AG09319 (cell line): ENCODE measurements around the gene CCSER1.

Experiments used
- DNase-seq: peaks from one replicate; pipeline ENCODE4 v3.0.0-alpha.2; 2010; ENCODE audit warnings: low read depth; ENCODE audit errors: extremely low read depth
- CTCF ChIP-seq: IDR thresholded peaks from 2 replicates; pipeline ENCODE4 v1.5.1; 2011; ENCODE audit warnings: low read depth, mild to moderate bottlenecking, inconsistent platforms, low read length, moderate library complexity

CCSER1 gene

GRCh38 chr4:91502365-91502764 is 1375.2 kb downstream of the CCSER1 start:
- DNase-seq: no peak
- no peak for TF ChIP-seq CTCF

- TF ChIP-seq CTCF: no peak
- no peak for DNase-seq
These were observed 1386.1 kb downstream of the CCSER1 start for GRCh38 chr4:91513326-91513725.

- no peak for TF ChIP-seq CTCF
- no peak for DNase-seq
These were observed 1392.0 kb downstream of the CCSER1 start for GRCh38 chr4:91519155-91519554.

GRCh38 chr4:91525621-91526020 is 1398.4 kb downstream of the CCSER1 start:
- DNase-seq: no peak
- TF ChIP-seq CTCF: no peak

- no peak for TF ChIP-seq CTCF
- no peak for DNase-seq
These were observed 1399.9 kb downstream of the CCSER1 start for GRCh38 chr4:91527056-91527455.

GRCh38 chr4:91567594-91567993 is 1440.4 kb downstream of the CCSER1 start:
- DNase-seq: no peak
- TF ChIP-seq CTCF: no peak

GRCh38 chr4:91577864-91578263 is 1450.7 kb downstream of the CCSER1 start:
- no peak for DNase-seq
- no peak for TF ChIP-seq CTCF
